ENCODE data around the gene TTC9B. TPM values are rescaled to one million over a fixed set of nuclear protein-coding genes. Genes with fewer than 3 reads are reported as not detected.

Gene TTC9B
- total RNA-seq, 1 donor from 2014 or later: not detected

GRCh38 chr19:40245506-40246128 lies 27.4 kb upstream of the TTC9B start:
- Mint-ChIP-seq H3K36me3 (ENCODE audit: low read depth) (peaks cover 10% of the 10 kb centered on the region), H3K27ac (no peak overlapping the region), H3K27me3 (ENCODE audit: low read depth) (no peaks in the 10 kb centered on the region), H3K9me3 (no peaks in the 10 kb centered on the region), H3K4me1 (ENCODE audit: low read depth) (no peaks in the 10 kb centered on the region), H3K4me3 (ENCODE audit: low read depth) (no peak overlapping the region)
- intact Hi-C loops (cut with micrococcal nuclease): no loop called here
- no peak for DNase-seq (ENCODE audit: low spot score)

- H3K27me3 Mint-ChIP-seq (ENCODE audit: low read depth): no peaks in the 10 kb centered on the region
- intact Hi-C loops (cut with micrococcal nuclease): no loop called here
- H3K27ac Mint-ChIP-seq: no peak overlapping the region
- no peak overlapping the region for H3K4me3 Mint-ChIP-seq (ENCODE audit: low read depth)
- H3K4me1 Mint-ChIP-seq (ENCODE audit: low read depth): no peaks in the 10 kb centered on the region
- no peak for DNase-seq (ENCODE audit: low spot score)
- no peaks in the 10 kb centered on the region for H3K9me3 Mint-ChIP-seq
- peaks cover 12% of the 10 kb centered on the region for H3K36me3 Mint-ChIP-seq (ENCODE audit: low read depth)
Measured at GRCh38 chr19:40244579-40245317, 26.6 kb upstream of the TTC9B start.

DNA sequence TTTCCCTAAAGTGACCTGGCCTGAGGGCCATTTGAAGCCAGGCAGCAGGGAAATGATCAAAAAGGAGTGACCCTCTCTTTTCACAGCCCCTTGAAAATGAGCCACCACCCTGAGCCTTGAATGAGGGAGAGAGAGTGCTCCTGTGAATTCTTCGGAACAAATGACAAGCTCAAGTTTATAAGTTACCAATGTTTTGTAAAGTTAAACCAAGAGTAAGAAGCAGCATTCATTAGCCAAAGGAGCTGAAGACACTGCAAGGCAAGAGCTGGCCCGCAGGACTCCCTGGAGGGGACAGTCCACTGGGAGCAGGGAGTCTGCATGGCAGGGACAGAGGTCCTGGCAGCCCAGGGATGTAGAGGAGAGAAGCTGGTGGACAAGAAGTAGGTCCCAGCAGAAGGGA lies 25.0 kb upstream of the TTC9B start:
- H3K27me3 Mint-ChIP-seq (ENCODE audit: low read depth): no peaks in the 10 kb centered on the region

GRCh38 chr19:40242480-40242879 lies 24.3 kb upstream of the TTC9B start:
- Mint-ChIP-seq H3K4me1 (ENCODE audit: low read depth) (no peaks in the 10 kb centered on the region), H3K4me3 (ENCODE audit: low read depth) (no peak overlapping the region), H3K27ac (no peak overlapping the region), H3K9me3 (no peaks in the 10 kb centered on the region), H3K27me3 (ENCODE audit: low read depth) (no peaks in the 10 kb centered on the region), H3K36me3 (ENCODE audit: low read depth) (peaks cover 27% of the 10 kb centered on the region)
- intact Hi-C loops (cut with micrococcal nuclease): no loop called here
- no peak for DNase-seq (ENCODE audit: low spot score)

More for the DNA sequence above, 25.0 kb upstream of the TTC9B start:
- no peak overlapping the region for H3K27ac Mint-ChIP-seq
- H3K9me3 Mint-ChIP-seq: no peaks in the 10 kb centered on the region
- peaks cover 23% of the 10 kb centered on the region for H3K36me3 Mint-ChIP-seq (ENCODE audit: low read depth)
- intact Hi-C loops (cut with micrococcal nuclease): no loop called here
- no peak for DNase-seq (ENCODE audit: low spot score)
- no peaks in the 10 kb centered on the region for H3K4me1 Mint-ChIP-seq (ENCODE audit: low read depth)
- no peak overlapping the region for H3K4me3 Mint-ChIP-seq (ENCODE audit: low read depth)

GRCh38 chr19:40241809-40242384 lies 23.7 kb upstream of the TTC9B start:
- Mint-ChIP-seq H3K27me3 (ENCODE audit: low read depth) (no peaks in the 10 kb centered on the region), H3K4me1 (ENCODE audit: low read depth) (no peaks in the 10 kb centered on the region), H3K27ac (no peak overlapping the region), H3K4me3 (ENCODE audit: low read depth) (no peak overlapping the region), H3K36me3 (ENCODE audit: low read depth) (peaks cover 29% of the 10 kb centered on the region), H3K9me3 (no peaks in the 10 kb centered on the region)
- intact Hi-C loops (cut with micrococcal nuclease): no loop called here
- DNase-seq (ENCODE audit: low spot score): no peak

DNA sequence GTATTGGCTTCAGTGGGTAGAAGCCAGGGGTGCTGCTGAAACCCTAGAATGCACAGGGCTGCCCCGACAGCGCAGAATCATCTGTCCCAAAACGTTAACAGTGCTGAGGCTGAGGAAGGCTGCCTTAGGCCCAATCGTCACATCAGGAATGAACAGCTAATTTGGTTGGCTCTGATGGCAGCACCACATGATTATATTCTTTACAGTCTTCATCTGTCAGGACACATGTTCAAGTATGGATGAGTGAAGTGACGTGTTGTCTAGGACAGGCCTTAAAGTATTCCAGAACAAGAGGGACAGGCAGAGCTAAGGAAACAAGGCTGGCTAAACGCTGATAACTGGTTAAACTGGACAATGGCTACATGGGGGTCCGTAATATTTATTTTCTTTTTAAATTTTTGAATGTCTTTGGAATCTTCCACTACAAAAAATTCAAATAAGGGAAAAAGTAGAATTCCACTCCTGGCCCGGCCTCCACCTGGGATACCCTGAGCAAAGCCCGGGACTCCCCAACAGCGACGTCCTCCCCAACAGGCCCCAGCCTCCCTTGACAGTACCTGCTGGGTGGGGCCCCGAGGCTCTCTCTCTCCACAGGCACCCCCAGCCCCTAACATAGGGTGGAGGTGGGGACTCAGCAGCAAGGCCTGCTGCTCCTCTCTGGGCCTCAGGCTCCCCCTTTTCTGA lies 23.1 kb upstream of the TTC9B start:
- intact Hi-C loops (cut with micrococcal nuclease): no loop called here
- Mint-ChIP-seq H3K27ac (no peak overlapping the region), H3K36me3 (ENCODE audit: low read depth) (peaks cover 34% of the 10 kb centered on the region), H3K4me3 (ENCODE audit: low read depth) (no peak overlapping the region), H3K9me3 (no peaks in the 10 kb centered on the region), H3K4me1 (ENCODE audit: low read depth) (no peaks in the 10 kb centered on the region), H3K27me3 (ENCODE audit: low read depth) (no peaks in the 10 kb centered on the region)
- DNase-seq (ENCODE audit: low spot score): no peak

GRCh38 chr19:40240332-40240731 lies 22.1 kb upstream of the TTC9B start:
- Mint-ChIP-seq H3K27me3 (ENCODE audit: low read depth) (no peaks in the 10 kb centered on the region), H3K4me1 (ENCODE audit: low read depth) (no peaks in the 10 kb centered on the region), H3K9me3 (no peaks in the 10 kb centered on the region), H3K4me3 (ENCODE audit: low read depth) (no peak overlapping the region), H3K36me3 (ENCODE audit: low read depth) (peaks cover 34% of the 10 kb centered on the region), H3K27ac (no peak overlapping the region)
- intact Hi-C loops (cut with micrococcal nuclease): no loop called here
- DNase-seq (ENCODE audit: low spot score): no peak

DNA sequence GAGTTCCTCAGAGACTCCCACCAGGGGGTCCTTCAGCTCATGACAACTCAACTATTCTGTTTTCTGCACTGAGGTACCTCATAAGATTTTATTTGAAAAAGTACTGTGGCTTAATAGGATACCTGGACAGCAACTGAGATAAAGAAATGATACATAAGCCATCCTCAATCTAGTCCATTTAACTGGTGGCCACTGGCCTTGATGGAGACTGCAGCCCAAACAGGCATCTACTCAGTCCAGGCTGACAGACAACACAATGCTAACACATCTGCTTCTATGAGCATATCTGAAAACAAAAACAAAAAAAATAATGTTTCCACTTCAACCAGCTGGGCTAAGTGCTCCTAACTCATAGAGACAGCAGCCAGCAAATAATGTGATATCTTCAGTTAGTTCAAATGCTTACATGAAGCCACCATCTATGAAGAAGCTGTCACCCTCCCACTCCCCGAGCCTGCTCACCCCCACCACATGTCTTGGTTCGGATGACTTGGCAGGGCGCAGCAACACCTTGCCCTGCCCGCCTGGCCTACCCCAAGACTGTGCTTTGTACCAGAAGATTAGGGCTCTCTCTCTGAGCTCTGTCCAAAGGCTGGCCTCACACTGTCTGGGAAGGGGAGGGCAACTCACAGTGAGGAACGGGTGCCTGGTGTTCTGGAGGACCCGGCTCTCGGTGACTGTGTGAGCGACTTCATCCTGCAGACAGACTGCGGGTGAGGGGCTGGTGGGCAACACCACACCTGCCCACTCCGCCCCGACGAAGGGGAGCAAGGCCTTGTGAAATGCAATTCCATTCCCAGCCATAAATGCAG lies 21.4 kb upstream of the TTC9B start:
- intact Hi-C loops (cut with micrococcal nuclease): no loop called here
- Mint-ChIP-seq H3K4me3 (ENCODE audit: low read depth) (no peak overlapping the region), H3K36me3 (ENCODE audit: low read depth) (peaks cover 34% of the 10 kb centered on the region), H3K27ac (no peak overlapping the region), H3K4me1 (ENCODE audit: low read depth) (no peaks in the 10 kb centered on the region), H3K27me3 (ENCODE audit: low read depth) (no peaks in the 10 kb centered on the region), H3K9me3 (no peaks in the 10 kb centered on the region)
- no peak for DNase-seq (ENCODE audit: low spot score)

GRCh38 chr19:40238775-40239174 lies 20.6 kb upstream of the TTC9B start:
- H3K36me3 Mint-ChIP-seq (ENCODE audit: low read depth): peaks cover 39% of the 10 kb centered on the region
- DNase-seq (ENCODE audit: low spot score): no peak
- H3K9me3 Mint-ChIP-seq: no peaks in the 10 kb centered on the region
- H3K27me3 Mint-ChIP-seq (ENCODE audit: low read depth): no peaks in the 10 kb centered on the region
- H3K4me3 Mint-ChIP-seq (ENCODE audit: low read depth): no peak overlapping the region
- no peaks in the 10 kb centered on the region for H3K4me1 Mint-ChIP-seq (ENCODE audit: low read depth)
- intact Hi-C loops (cut with micrococcal nuclease): no loop called here
- H3K27ac Mint-ChIP-seq: no peak overlapping the region

DNA sequence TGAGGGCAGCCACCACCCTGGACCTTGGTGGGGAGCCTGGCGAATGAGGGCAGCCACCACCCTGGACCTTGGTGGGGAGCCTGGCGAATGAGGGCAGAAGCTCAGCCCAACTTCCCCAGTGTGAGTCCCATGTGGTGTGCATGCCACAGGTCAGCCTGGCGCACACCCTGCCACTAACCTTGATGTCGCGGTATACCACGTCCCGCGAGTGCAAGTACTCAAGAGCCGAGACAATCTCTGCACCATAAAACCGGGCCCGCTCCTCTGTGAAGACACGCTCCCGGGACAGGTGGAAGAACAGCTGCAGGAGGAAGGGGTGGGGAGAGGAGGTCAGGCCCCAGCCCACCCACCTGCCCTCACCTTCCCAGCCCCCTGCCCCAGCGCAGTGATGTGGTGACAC lies 19.6 kb upstream of the TTC9B start:
- Mint-ChIP-seq H3K4me1 (ENCODE audit: low read depth) (no peaks in the 10 kb centered on the region), H3K27me3 (ENCODE audit: low read depth) (no peaks in the 10 kb centered on the region), H3K27ac (no peak overlapping the region), H3K4me3 (ENCODE audit: low read depth) (no peak overlapping the region), H3K9me3 (no peaks in the 10 kb centered on the region), H3K36me3 (ENCODE audit: low read depth) (peaks cover 39% of the 10 kb centered on the region)
- intact Hi-C loops (cut with micrococcal nuclease): no loop called here
- no peak for DNase-seq (ENCODE audit: low spot score)

DNA sequence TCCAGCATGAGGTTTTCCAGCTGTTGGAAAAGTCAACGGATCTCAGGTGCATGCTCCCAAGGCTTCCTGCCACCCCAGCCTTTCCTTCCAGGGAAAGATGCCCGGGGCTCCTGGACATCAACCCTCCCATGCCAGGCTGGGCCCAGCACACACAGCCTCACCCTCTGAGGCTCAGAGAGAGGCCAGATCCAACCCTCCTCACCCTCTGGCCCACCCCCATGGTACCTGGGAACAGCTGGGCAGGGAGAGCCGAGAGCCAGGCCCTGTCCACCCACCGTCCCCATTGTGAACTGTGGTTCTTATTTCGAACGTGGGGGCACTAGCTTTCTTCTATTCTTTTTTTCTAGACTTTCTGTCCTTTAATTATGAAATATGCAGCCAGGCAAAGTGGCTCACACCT lies 18.2 kb upstream of the TTC9B start:
- Mint-ChIP-seq H3K27me3 (ENCODE audit: low read depth) (no peaks in the 10 kb centered on the region), H3K4me3 (ENCODE audit: low read depth) (no peak overlapping the region), H3K36me3 (ENCODE audit: low read depth) (peaks cover 34% of the 10 kb centered on the region), H3K27ac (no peak overlapping the region), H3K9me3 (no peaks in the 10 kb centered on the region), H3K4me1 (ENCODE audit: low read depth) (no peaks in the 10 kb centered on the region)
- DNase-seq (ENCODE audit: low spot score): no peak
- intact Hi-C loops (cut with micrococcal nuclease): no loop called here

GRCh38 chr19:40236026-40236355 lies 17.8 kb upstream of the TTC9B start:
- H3K9me3 Mint-ChIP-seq: no peaks in the 10 kb centered on the region
- H3K27me3 Mint-ChIP-seq (ENCODE audit: low read depth): no peaks in the 10 kb centered on the region
- H3K4me3 Mint-ChIP-seq (ENCODE audit: low read depth): no peak overlapping the region
- H3K27ac Mint-ChIP-seq: no peak overlapping the region
- no peak for DNase-seq (ENCODE audit: low spot score)
- H3K36me3 Mint-ChIP-seq (ENCODE audit: low read depth): peaks cover 34% of the 10 kb centered on the region
- no peaks in the 10 kb centered on the region for H3K4me1 Mint-ChIP-seq (ENCODE audit: low read depth)
- intact Hi-C loops (cut with micrococcal nuclease): no loop called here
